IPS DF 6.9 (cell line): ENCODE results near the gene SNTB2.

ENCODE experiments used
- DNase-seq: peaks from one replicate; pipeline ENCODE4 v3.0.0-alpha.2; 2013; ENCODE audit warnings: low read depth, low spot score
- H3K27ac ChIP-seq: one replicate; pipeline ENCODE4 v1.5.1; 2013; ENCODE audit warnings: low read length, control low read depth
- H3K27me3 ChIP-seq: 2 replicates; pipeline ENCODE4 v1.6.1; 2013; ENCODE audit warnings: mild to moderate bottlenecking, low read length; ENCODE audit not compliant: control insufficient read depth, insufficient read depth
- H3K36me3 ChIP-seq: 2 replicates; pipeline ENCODE4 v1.6.1; 2013; ENCODE audit warnings: low read length; ENCODE audit not compliant: control insufficient read depth, insufficient read depth
- H3K4me1 ChIP-seq: 2 replicates; pipeline ENCODE4 v1.6.1; 2013; ENCODE audit warnings: low read length; ENCODE audit not compliant: control insufficient read depth, insufficient read depth
- H3K4me3 ChIP-seq: 2 replicates; pipeline ENCODE4 v1.5.1; 2013; ENCODE audit warnings: mild to moderate bottlenecking, low read length
- H3K9me3 ChIP-seq: 2 replicates; pipeline ENCODE4 v1.6.1; 2013; ENCODE audit warnings: low read length, inconsistent platforms; ENCODE audit not compliant: control insufficient read depth, insufficient read depth
- WGBS: extraction: QIAGEN DNeasy Blood & Tissue Kit; methylation state at CpG from one replicate; pipeline ENCODE4 v1.1.7; 2013; ENCODE audit warnings: mixed read lengths, missing lambda C conversion rate; ENCODE audit not compliant: insufficient read length, insufficient coverage; 5-methylcytosine and 5-hydroxymethylcytosine counted together

SNTB2 gene

GRCh38 chr16:69195369-69196029 lies 8.5 kb downstream of the SNTB2 start:
- H3K4me3 ChIP-seq, result no peak overlapping the region
- no peaks in the 10 kb centered on the region for H3K27me3 ChIP-seq
- H3K27ac ChIP-seq, result no peak overlapping the region
- no peaks in the 10 kb centered on the region for H3K36me3 ChIP-seq
- H3K4me1 ChIP-seq, result no peaks in the 10 kb centered on the region
- no peaks in the 10 kb centered on the region for H3K9me3 ChIP-seq
- no peak for DNase-seq
- no CpG with 5 or more reads among the region's 4 CpGs for WGBS

DNA sequence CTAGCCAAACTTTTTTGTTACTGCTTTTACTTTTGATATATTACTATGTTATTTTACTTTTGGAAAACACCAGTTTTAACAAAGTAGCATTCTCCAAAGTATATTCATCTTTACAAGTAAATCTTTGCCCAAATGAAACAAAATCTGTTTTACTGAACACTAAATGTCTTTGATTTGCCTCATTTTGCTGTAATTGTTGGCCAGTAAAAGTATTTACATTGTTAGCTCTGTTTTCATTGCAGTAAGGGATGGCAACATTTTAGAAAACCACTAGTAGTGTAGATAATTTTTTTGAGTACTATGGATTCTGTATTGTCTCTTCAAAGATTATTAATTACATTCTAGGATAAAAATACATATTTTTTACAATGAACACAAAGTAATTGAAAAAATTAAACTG lies 10.6 kb downstream of the SNTB2 start:
- H3K4me3 ChIP-seq, result no peak overlapping the region
- no peak overlapping the region for H3K27ac ChIP-seq
- H3K4me1 ChIP-seq, result no peaks in the 10 kb centered on the region
- no peaks in the 10 kb centered on the region for H3K36me3 ChIP-seq
- no peak for DNase-seq
- H3K9me3 ChIP-seq, result no peaks in the 10 kb centered on the region
- H3K27me3 ChIP-seq, result no peaks in the 10 kb centered on the region

DNA sequence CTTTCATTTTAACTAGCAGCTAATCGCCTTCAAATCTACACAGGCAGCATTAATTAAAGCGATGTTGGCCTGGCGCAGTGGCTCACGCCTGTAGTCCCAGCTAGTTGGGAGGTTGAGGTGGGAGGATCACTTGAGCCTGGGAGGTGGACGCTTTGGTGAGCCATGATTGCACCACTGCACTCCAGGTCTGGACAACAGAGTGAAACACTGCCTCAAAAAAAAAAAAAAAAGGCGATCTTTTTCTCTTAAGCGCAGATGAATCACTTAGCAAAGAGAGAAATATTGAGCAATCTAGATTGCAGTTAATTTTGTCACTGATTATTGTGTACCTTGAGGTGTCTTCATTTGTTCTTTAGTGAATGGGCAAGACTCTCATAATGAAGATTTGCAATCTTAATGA lies 12.4 kb downstream of the SNTB2 start:
- H3K27ac ChIP-seq, result no peak overlapping the region
- no peak overlapping the region for H3K4me3 ChIP-seq
- no peak for DNase-seq
- no peaks in the 10 kb centered on the region for H3K36me3 ChIP-seq
- WGBS, result no CpG with 5 or more reads among the region's 7 CpGs
- no peaks in the 10 kb centered on the region for H3K9me3 ChIP-seq
- no peaks in the 10 kb centered on the region for H3K27me3 ChIP-seq
- H3K4me1 ChIP-seq, result no peaks in the 10 kb centered on the region

DNA sequence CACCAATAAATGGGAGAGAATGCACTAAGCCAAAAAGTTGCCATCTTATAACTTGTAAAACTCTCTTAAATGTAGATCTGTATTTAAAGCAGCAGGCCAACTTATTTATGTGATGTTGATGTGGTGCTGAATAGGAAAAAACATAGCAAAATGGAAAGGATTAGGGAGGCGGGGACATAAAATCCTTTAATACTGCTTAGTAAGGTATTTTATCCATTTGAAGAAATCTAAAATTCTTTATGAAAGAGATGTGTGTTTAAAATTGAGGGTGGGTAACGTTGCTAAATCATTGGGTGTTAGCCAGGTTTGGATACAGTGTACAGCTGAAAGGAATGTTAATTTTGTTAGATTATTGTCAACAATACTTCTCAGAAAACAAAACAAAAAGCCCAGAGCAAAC lies 14.3 kb downstream of the SNTB2 start:
- whole genome bisulfite sequencing, result 100% methylated on average over 1 of the region's 2 CpGs
- no peaks in the 10 kb centered on the region for H3K4me1 ChIP-seq
- DNase-seq, result no peak
- no peaks in the 10 kb centered on the region for H3K27me3 ChIP-seq
- H3K9me3 ChIP-seq, result no peaks in the 10 kb centered on the region
- no peaks in the 10 kb centered on the region for H3K36me3 ChIP-seq
- H3K4me3 ChIP-seq, result no peak overlapping the region
- no peak overlapping the region for H3K27ac ChIP-seq

- Histone ChIP-seq H3K36me3 (no peaks in the 10 kb centered on the region), H3K9me3 (no peaks in the 10 kb centered on the region), H3K27ac (no peak overlapping the region), H3K27me3 (no peaks in the 10 kb centered on the region), H3K4me1 (no peaks in the 10 kb centered on the region), H3K4me3 (no peak overlapping the region)
- no CpG with 5 or more reads among the region's 2 CpGs for WGBS
- DNase-seq, result no peak
Measured at GRCh38 chr16:69201787-69202186, 14.8 kb downstream of the SNTB2 start.

- Histone ChIP-seq H3K4me1 (no peaks in the 10 kb centered on the region), H3K36me3 (no peaks in the 10 kb centered on the region), H3K27ac (no peak overlapping the region), H3K27me3 (no peaks in the 10 kb centered on the region), H3K4me3 (no peak overlapping the region), H3K9me3 (no peaks in the 10 kb centered on the region)
- DNase-seq, result no peak
Measured at GRCh38 chr16:69204172-69204571, 17.2 kb downstream of the SNTB2 start.

GRCh38 chr16:69209735-69210134 lies 22.8 kb downstream of the SNTB2 start:
- H3K9me3 ChIP-seq, result no peaks in the 10 kb centered on the region
- DNase-seq, result no peak
- WGBS, result no CpG with 5 or more reads among the region's 4 CpGs
- H3K4me1 ChIP-seq, result no peaks in the 10 kb centered on the region
- H3K27me3 ChIP-seq, result no peaks in the 10 kb centered on the region
- H3K36me3 ChIP-seq, result no peaks in the 10 kb centered on the region
- no peak overlapping the region for H3K27ac ChIP-seq
- H3K4me3 ChIP-seq, result no peak overlapping the region

DNA sequence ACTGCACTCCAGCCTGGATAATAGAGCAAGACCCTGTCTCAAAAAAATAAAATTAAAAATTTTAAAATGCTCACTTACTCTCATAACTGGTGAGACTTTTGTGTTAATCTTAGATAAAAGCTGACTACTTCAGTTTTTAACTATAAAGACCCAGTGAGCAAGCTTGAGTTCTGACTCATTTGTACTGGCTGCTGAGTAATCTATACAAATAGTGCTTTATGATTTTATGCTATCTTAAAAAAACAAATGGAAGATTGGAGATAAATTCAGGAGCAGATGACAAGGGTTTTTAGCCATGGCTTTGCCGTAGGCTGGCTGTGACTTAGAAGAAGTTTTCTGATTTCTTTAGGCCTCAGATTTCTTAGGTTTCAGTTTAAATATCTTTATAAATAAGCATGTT lies 30.5 kb downstream of the SNTB2 start:
- Histone ChIP-seq H3K4me3 (no peak overlapping the region), H3K27me3 (no peaks in the 10 kb centered on the region), H3K9me3 (no peaks in the 10 kb centered on the region), H3K27ac (no peak overlapping the region), H3K4me1 (no peaks in the 10 kb centered on the region), H3K36me3 (no peaks in the 10 kb centered on the region)
- DNase-seq, result no peak
- no CpG with 5 or more reads among the region's 1 CpG for WGBS

DNA sequence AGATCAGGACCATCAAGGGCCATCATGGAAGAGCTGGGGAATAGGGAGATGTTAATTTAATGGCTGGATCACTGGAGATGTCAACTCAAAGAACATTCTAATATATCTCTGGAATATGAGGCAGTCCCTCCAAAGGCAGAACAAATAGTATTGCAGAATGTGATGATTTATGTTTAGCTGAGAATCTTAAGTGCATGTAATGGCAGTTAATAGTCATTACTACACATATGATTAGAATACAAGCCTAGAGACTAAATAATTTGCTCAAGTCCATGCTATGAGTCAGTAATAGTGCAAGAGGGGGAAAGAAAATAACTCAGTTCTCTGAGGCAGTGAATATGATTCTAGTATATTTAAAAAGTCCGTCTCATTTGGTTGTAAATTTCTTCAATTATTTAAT lies 32.3 kb downstream of the SNTB2 start:
- Histone ChIP-seq H3K4me1 (no peaks in the 10 kb centered on the region), H3K36me3 (no peaks in the 10 kb centered on the region), H3K4me3 (no peak overlapping the region), H3K27ac (no peak overlapping the region), H3K27me3 (no peaks in the 10 kb centered on the region), H3K9me3 (no peaks in the 10 kb centered on the region)
- no CpG with 5 or more reads among the region's 1 CpG for WGBS
- DNase-seq, result no peak

DNA sequence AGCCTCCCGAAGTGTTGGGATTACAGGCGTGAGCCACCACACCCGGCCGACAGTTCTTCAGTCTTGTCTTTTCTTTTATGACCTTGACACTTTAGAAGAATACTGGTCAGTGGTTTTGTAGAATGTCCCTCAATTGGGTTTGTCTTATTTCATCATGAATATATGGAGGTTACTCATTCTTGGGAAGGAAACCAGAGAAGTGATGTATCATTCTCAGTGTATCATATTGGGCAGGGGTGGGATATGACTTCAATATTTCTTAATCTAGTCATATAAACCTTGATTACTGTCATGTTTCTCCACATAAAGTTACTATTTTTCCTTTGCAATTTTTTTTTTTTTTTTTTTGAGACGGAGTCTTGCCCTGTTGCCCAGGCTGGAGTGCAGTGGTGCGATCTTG lies 36.9 kb downstream of the SNTB2 start:
- H3K27me3 ChIP-seq, result no peaks in the 10 kb centered on the region
- H3K27ac ChIP-seq, result no peak overlapping the region
- H3K4me3 ChIP-seq, result no peak overlapping the region
- no peaks in the 10 kb centered on the region for H3K4me1 ChIP-seq
- H3K36me3 ChIP-seq, result no peaks in the 10 kb centered on the region
- no peak for DNase-seq
- WGBS, result no CpG with 5 or more reads among the region's 6 CpGs
- H3K9me3 ChIP-seq, result no peaks in the 10 kb centered on the region

GRCh38 chr16:69225121-69225520 lies 38.2 kb downstream of the SNTB2 start:
- no peaks in the 10 kb centered on the region for H3K36me3 ChIP-seq
- H3K4me1 ChIP-seq, result no peaks in the 10 kb centered on the region
- no peaks in the 10 kb centered on the region for H3K9me3 ChIP-seq
- no peaks in the 10 kb centered on the region for H3K27me3 ChIP-seq
- WGBS, result no CpG with 5 or more reads among the region's 7 CpGs
- DNase-seq, result no peak
- no peak overlapping the region for H3K4me3 ChIP-seq
- no peak overlapping the region for H3K27ac ChIP-seq
